Head of caudate nucleus (tissue), 42 donors: Measurements from ENCODE around the gene MYH8.

Source experiments
- DNase-seq, 42 donors: peaks; one replicate each; pipeline versions ENCODE4 v3.0.0 to v3.0.0-alpha.2; 2020 to 2021; ENCODE audit warnings: mixed read lengths in 7 of 42
- intact Hi-C: fragments of 100-400 bp; cut with DNase I; formaldehyde crosslinking; loops from one replicate; pipeline ENCODE4 v1.15.0; 2022

The MYH8 gene

DNA sequence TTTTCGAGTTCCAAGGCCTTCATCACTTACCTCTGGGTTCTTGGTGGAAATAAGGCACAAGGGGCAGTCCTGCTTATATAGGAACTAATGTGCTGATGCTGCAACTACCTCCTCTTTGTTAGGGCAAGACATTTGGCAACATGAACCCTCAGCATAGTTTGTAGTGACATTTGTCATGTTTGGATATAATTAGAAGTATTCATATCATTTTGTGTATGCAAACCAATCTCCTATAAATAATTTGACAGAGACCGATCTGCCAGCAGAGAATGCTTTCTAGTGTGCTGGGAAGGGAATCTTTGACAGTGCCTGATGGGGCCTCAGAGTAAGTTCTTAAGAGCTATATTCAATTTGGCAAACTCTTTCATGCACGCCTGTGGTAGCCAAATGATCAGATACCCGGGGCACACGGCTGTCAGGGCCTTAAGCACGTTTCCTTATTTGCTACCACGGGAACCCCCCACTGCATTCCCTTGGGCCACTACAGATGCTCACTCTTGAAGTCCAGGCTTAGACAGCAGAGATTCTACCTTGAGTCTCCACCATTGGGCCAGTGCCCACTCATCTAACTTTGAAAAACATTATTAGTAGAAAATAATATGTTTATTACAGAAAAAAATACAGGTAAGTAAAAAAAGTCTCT lies at the start of gene MYH8:
Gene MYH8 (minus strand): TSS at position 51 of the 643 bp plus-strand sequence. CDS start 1,723 bp downstream, outside the sequence.
- DNase-seq, result no peak
- intact Hi-C loops, result no loop called here

DNA sequence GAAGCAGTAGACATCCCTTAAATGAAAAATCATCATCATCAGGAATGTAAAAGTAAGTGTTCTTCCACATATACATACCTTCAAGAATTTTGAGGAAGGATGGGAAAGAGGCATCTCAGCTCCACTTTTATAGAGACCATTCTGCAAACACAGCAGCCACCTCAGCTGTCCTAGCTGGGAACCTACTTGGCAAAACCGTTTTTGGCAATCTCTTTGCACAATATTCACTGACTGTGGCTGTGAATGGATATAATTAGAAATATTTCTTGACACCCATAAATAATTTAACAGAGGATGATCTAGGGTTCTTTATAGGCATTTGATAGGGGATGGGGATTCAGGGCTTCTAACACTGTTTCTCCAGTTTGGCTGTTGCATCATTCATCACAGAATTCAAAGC lies 47.7 kb upstream of the MYH8 start, which contains the start of gene MYH4:
Gene MYH4 (minus strand): TSS at position 101 of the 400 bp plus-strand sequence. CDS start 2,814 bp downstream, outside the sequence.
- no peak for DNase-seq
- intact Hi-C loops, result no loop called here

DNA sequence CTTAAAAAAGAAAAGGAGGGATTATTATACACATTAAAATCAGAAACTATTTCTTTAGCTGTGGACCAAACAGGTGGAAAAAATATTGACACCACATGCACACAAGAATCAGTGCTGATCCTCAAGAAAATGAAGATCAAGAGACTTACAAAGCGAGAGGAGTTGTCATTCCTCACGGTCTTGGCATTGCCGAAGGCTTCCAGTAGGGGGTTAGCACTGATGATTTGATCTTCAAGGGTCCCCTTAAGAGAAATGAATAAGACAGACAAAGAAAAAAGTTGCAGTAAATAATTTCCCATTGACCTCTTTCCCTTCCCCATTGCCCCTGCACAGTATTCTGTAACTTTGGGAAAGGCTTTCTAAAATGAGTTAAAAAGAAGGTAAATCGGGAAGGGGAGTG lies 41.7 kb upstream of the MYH8 start:
- no peak for DNase-seq
- intact Hi-C loops, result no loop called here

DNA sequence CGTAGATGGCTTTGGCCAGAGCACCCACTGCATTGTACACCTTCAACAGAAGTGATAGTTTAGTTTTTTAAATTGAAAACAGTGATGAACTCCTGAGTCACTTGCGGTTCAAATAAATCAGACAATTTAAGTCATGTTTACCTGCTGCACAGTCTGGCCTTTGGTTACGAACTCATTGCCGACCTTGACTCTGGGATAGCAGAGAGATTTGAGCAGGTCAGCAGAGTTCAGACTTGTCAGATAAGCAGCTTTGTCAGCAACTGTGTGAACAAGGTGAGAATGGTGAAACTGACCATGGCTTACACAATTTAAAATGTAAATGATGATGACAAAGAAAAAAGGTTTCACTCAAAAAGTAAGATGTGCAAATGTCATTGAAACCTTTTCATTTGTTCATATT lies 38.3 kb upstream of the MYH8 start:
- DNase-seq, result no peak
- intact Hi-C loops, result no loop called here

DNA sequence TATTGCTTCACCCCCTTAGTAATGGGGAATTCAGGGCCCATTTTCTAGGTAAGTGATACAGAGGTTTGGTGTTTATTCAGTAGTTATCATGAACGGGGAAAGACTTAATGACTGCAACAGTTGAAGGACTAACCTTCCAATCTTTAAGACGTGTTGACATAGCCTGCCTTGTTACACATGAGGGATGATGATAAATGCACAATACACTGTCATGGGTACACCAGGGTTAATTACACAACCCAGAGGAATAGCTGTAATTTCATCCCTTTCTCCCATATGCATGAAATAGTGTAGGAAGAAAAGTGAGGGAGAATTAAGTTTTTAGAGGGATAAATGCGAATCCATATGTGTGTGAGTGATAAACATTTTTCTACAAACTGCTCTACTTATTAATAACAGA lies 37.0 kb upstream of the MYH8 start:
- DNase-seq, result no peak
- intact Hi-C loops, result no loop called here

DNA sequence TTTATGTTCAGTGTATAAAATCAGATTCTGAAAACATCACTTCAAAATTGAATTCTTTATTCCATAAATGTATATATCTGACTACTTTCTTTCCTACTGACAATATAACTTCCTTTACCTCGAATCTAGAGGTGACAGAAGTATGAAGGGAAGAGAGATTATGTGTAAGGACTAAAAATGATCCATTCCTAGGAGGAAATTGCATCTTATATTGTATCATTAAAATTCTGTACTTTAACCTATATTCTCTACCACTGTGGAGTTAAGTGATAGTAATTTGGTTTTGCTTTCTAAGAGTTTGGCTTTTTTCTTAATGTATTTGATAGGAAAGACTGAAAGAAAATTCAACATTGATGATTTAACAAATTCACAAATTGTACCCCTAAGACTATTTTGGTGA lies 36.2 kb upstream of the MYH8 start:
- intact Hi-C loops, result no loop called here
- no peak for DNase-seq

DNA sequence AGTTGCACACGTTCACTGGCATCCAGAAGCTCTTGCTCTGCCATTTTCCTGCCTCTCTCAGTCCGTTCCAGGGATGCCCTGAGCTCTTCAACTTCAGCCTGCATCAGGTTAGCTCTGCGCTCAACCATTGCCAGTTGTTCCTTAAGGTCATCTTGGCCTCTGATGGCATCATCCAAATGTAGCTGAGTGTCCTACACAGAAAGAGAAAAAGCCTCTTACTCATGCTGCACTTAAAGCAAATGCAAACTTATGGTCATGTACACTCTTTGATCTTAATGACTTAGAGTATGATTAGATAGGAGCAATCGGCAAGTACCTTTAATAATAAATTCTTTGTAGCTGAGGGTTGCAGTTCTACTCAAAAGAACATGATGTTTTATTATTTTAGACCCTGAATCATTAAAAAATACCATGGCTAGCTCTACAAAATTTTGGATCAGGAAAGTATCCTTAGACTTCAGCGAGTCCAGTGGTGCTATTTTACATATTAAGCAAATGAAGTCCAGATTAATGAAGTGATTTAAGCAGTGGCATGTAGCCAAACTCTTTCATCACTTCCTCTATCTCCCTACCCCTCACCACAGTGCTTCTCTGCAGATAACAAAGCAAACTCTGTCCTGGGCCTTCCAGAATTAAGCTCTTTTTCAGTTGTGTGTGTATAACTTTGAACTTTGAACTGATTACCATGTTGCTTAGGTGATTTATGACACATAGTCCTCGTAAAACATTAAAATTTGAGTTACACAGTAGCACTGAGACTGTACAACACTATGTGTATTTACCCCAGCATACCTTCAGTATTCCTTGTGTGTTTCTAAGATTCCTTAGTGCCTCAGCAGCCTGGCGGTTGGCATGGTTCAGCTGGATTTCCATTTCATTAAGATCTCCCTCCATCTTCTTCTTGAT lies 25.5 kb upstream of the MYH8 start:
- intact Hi-C loops, result no loop called here
- DNase-seq, result no peak

DNA sequence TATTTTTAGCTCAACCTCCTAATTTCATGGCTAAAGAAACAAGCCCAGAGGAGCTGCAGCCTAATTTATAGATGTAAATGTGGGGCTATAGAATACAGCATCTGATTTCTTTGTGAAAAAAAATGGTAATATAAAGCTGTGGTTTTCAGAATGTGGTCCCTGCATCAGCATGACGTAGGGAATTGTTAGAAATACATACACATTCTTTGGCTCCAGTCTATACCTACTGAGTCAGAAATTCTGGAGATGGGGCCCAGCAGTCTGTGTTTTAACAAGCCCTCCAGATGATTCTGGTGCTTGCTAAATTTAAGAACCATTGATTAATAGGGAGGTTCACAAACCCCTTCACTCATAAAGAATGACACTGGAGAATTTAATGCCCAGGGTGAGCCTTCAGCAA lies 18.1 kb upstream of the MYH8 start:
- intact Hi-C loops, result no loop called here
- DNase-seq, result no peak

DNA sequence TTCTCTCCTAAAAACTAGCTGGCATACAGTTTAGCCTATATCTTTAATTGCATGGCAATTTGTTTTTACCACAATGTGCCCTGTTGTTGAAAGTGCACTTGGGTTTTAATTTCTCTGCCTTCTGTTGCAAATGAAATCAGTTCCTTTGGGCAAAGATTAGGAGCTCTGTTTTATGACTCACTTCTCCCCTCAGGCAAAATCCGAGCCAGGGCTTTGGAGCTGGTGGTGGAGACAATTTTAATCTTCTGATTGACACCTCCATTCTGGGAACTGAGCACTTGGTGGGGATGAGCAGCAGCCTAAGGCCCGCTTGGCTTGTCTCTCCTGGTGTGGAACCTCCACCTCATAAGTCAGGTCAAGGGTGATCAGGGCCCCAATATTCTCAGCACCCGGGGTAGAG lies 13.3 kb upstream of the MYH8 start:
- intact Hi-C loops, result no loop called here
- DNase-seq, result no peak

DNA sequence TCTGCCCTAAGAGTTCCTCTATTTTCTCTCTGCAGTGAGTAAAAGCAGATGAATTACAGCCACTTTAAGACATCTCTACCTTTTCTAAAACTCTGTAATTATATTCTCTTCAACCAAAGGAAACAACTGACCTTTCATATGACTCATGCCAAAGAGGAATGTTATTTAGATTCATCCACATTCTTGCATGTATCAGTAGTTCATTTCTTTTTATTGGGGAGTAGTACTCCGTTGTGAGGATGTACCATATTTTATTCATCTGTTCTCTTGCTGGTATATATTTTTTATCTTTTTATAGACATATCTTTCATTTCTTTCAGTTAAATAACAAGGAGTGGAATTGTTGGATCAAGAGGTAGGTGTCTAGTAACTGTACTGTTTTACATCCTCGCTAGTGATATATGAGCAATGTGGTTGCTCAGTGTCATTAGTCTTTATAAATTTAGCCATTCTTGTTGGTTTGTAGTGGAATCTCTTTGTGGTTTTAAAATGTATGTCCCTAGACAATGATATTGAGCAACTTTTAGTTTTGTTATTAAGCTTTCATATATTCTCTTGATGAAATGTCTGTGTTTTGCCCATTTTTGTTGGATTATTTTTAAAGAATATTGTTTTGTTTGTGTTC lies 7.8 kb upstream of the MYH8 start:
- intact Hi-C loops, result no loop called here
- no peak for DNase-seq

DNA sequence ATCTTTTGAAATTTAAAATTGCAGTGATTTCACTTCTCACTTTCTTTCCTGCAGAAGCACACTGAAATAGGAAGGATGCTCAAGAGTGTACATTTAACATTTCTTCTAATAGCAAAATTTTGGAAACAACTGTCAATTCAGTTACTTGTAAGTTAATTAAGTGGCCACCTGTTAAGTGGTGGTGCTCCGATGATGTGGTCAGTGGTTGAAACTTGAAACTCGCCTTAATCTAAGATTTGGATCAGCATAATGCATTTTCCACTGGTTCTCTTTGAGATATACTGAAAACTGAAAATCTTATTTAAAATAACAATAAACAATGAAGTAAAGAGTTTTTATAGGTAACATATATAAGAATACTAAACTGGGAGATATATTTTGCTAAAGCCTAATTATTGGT lies 7.0 kb upstream of the MYH8 start:
- intact Hi-C loops, result no loop called here
- DNase-seq, result no peak

DNA sequence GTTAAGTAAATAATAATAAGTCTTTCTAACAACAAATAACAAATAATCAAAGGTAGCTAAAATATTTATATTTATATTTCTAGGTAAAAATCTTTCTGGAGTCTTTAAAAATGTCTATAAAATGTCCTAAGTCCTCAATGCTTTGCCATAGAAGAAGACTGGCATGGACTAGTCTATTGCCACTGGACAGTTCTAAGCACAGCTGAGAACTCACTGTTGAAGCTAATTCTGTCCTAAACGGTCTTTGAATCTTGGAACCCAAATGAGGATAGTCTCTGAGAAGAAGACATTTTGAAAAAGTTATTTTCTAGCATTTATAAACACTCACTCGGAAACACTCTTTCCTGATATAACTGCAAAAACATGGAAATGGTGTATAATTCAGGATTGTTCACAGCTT lies 539 bp downstream of the MYH8 start:
- intact Hi-C loops, result no loop called here

DNA sequence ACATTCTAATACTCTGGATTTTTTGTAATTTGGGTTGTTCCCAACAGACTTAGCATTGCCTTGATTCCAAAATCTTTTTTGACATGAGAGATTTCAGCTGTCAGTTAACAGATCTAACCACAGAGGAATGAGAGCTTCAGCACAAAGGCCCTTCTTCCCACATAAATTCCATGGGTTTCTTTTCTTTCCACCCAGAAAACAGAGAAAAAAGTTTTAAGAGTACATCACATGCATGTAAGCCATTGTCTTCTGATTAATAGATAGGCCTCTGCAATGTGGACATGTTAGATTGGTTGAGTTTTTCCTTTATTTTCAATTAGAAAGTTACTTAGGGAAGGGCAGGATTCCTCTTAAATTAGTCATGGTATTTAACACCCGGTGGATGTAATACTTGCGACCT lies 939 bp downstream of the MYH8 start:
- intact Hi-C loops, result no loop called here
- DNase-seq, result no peak

More for the DNA sequence above, 539 bp downstream of the MYH8 start:
- DNase-seq, result no peak

DNA sequence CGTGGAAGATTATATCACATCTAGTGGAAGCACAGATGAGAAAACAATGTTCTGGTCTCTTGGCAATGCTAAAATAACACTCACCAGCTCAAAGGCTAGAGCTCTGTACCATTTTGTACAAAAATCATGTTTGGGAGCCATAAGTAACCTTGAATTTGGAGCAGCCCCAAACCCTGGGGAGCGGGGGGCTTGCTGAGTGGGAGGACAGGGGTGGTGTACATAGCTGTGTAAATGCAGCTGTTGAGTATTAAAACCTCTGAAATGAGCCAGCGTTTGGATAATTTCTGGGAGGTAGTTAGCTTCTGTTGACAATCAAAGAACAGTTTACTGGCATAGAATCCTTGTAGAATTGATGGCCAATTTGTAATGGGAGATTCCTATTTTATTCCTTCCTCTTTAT lies 4.3 kb downstream of the MYH8 start:
- intact Hi-C loops, result no loop called here
- no peak for DNase-seq

DNA sequence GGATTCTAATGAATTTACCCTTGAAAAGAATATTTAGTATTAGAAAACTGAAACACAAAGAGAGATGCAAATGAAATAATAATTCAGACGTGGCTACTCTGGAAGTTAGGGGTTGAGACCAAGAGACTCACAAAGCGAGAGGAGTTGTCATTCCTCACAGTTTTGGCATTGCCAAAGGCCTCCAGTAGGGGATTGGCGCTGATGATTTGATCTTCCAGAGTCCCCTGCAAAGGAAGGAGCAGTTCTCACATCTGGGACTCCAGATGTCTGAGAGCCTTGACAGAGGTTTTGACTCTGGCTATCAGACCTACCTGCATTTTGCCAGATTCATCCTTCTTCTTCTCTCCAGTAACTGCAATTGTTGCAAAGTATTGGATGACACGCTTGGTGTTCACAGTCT lies 6.6 kb downstream of the MYH8 start:
- intact Hi-C loops, result no loop called here
- DNase-seq, result no peak

DNA sequence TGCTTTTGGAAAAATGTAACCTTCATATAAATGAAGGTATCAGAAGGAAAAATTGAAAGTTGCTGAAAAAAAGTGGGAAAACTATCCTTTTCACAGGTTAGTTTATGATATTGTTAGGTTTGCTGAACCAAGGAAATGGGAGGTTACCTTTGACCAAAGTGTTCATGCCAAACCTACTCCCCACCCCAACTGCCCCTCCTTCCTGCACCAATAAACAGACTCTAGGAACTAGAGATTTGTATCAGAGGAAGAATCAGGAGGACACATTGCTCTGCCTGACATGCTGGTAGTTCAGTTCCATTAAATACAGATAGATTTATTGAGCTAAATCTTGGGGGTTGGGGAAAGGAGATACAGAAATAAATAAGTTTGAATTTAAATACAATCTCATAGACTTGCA lies 18.2 kb downstream of the MYH8 start:
- intact Hi-C loops, result no loop called here
- no peak for DNase-seq

DNA sequence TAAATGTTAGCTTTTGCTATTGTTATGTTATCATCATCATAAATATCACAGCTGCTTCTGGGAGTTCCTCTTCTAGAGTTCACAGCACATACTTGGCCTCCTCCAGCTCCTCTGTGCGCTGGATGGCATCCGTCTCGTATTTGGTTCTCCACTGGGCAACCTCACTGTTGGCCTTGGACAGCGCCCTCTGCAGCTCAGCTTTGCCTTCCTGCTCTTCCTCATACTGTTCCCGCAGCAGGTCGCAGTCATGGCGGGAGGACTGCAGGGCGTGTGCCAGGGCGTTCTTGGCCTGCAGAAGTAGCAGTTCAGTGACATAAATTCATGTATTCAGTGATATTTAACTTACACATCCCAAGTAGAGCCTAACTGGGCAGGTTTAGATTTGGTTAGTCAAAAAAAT lies 23.4 kb downstream of the MYH8 start:
- DNase-seq, result no peak
- intact Hi-C loops, result no loop called here

DNA sequence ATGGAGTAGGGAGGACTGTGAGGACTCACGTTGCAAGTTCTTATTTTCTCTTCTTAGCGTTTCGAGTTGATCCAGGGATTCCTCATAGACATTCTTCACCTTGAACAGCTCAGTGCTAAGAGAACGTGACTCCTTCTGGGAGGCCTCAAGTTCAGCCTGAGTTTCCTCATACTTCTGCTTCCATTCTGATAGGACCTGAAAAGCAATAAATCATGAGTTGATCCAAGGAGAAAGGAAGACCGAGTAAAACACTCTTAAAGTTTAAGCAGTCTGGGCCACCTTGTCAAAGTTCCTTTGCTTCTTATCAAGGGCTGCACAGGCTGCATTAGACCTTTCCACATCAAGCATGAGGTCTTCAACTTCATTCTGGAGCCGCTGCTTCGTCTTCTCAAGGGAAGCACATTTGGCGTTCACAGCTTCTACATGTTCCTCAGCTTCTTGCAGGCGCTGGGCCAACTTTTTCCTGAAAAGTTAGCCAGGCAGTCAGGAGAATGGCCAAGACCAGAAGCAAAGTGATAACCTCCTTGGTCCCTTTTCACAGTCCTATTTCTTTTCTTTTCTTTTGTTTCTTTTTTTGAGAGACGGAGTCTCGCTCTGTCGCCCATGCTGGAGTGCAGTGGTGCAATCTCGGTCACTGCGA lies 25.1 kb downstream of the MYH8 start:
- intact Hi-C loops, result no loop called here

DNA sequence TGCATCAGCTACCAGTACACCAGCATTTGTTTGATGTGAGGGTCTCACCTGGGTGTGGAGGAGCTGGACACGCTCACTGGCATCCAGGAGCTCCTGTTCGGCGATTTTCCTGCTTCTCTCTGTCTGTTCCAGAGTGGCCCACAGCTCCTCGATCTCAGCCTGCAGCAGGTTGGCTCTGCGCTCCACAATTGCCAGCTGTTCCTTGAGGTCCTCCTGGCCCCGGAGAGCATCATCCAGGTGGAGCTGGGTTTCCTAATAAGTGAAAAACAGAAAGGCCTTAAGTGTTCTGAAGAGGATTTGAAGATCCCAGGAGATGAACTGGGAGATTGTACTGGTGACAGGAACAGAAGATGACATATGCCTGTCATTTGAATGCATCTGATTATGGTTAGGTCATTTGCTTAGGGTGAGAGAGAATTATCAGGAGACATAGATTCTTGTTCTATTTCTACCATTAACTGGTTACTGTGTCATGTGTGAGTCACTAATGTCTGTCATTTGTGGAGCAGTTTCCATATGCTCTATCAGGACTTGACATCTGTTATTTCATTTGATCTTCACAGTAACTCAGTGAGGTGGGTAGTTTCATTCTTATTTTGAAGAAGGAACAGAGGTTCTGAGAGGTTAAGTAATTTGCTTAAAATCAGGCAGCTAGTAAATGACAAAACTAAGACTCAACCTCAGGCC lies 27.4 kb downstream of the MYH8 start:
- no peak for DNase-seq
- intact Hi-C loops, result no loop called here

More for the DNA sequence above, 25.1 kb downstream of the MYH8 start:
- no peak for DNase-seq
